GM19043 (cell line): ENCODE measurements around the gene SSBP3.

Experiments
- ATAC-seq: cut with Tn5 transposase; IDR thresholded peaks from one replicate; pipeline ENCODE4 v1.9.1; 2021; ENCODE audit warnings: low read depth; ENCODE audit not compliant: unreplicated experiment

Gene SSBP3

GRCh38 chr1:54291276-54292001 lies 114.8 kb downstream of the SSBP3 start:
- ATAC-seq = no peak

GRCh38 chr1:54290506-54291184 lies 115.5 kb downstream of the SSBP3 start:
- no peak for ATAC-seq

- ATAC-seq = no peak
These were observed 116.4 kb downstream of the SSBP3 start for GRCh38 chr1:54289712-54290233.

GRCh38 chr1:54287801-54288211 lies 118.4 kb downstream of the SSBP3 start:
- no peak for ATAC-seq

- peak; percentile 70 for ATAC-seq
These were observed 119.0 kb downstream of the SSBP3 start for GRCh38 chr1:54287176-54287650.

GRCh38 chr1:54285815-54286345 lies 120.3 kb downstream of the SSBP3 start:
- no peak for ATAC-seq

GRCh38 chr1:54284781-54285529 lies 121.2 kb downstream of the SSBP3 start:
- ATAC-seq = no peak

GRCh38 chr1:54283635-54284385 lies 122.4 kb downstream of the SSBP3 start:
- no peak for ATAC-seq

- no peak for ATAC-seq
These were observed 123.9 kb downstream of the SSBP3 start for GRCh38 chr1:54282101-54282847.

GRCh38 chr1:54280651-54281050 lies 125.5 kb downstream of the SSBP3 start:
- ATAC-seq = no peak

- no peak for ATAC-seq
These were observed 126.7 kb downstream of the SSBP3 start for GRCh38 chr1:54279457-54279856.

- no peak for ATAC-seq
These were observed 127.2 kb downstream of the SSBP3 start for GRCh38 chr1:54278941-54279422.

- ATAC-seq = no peak
These were observed 128.5 kb downstream of the SSBP3 start for GRCh38 chr1:54277451-54278341.

- ATAC-seq = no peak
These were observed 129.4 kb downstream of the SSBP3 start for GRCh38 chr1:54276617-54277450.

GRCh38 chr1:54275349-54275748 lies 130.8 kb downstream of the SSBP3 start:
- no peak for ATAC-seq

- no peak for ATAC-seq
These were observed 131.3 kb downstream of the SSBP3 start for GRCh38 chr1:54274881-54275280.

GRCh38 chr1:54274448-54274847 lies 131.7 kb downstream of the SSBP3 start:
- ATAC-seq = no peak
